ENCODE results near the gene MAML3.

The MAML3 gene

GRCh38 chr4:139802931-139803330, 351.1 kb downstream of the MAML3 start:
- TF ChIP-seq, protein P1, sequence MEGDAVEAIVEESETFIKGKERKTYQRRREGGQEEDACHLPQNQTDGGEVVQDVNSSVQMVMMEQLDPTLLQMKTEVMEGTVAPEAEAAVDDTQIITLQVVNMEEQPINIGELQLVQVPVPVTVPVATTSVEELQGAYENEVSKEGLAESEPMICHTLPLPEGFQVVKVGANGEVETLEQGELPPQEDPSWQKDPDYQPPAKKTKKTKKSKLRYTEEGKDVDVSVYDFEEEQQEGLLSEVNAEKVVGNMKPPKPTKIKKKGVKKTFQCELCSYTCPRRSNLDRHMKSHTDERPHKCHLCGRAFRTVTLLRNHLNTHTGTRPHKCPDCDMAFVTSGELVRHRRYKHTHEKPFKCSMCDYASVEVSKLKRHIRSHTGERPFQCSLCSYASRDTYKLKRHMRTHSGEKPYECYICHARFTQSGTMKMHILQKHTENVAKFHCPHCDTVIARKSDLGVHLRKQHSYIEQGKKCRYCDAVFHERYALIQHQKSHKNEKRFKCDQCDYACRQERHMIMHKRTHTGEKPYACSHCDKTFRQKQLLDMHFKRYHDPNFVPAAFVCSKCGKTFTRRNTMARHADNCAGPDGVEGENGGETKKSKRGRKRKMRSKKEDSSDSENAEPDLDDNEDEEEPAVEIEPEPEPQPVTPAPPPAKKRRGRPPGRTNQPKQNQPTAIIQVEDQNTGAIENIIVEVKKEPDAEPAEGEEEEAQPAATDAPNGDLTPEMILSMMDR (conservative IDR thresholded peaks at IDR 0.05; ENCODE audit: low read depth, low read length): no peak
- no peak overlapping the region for H3K4me3 ChIP-seq (ENCODE audit: low read depth, low read length)
- DNase-seq (ENCODE audit: low read depth): no peak

DNA sequence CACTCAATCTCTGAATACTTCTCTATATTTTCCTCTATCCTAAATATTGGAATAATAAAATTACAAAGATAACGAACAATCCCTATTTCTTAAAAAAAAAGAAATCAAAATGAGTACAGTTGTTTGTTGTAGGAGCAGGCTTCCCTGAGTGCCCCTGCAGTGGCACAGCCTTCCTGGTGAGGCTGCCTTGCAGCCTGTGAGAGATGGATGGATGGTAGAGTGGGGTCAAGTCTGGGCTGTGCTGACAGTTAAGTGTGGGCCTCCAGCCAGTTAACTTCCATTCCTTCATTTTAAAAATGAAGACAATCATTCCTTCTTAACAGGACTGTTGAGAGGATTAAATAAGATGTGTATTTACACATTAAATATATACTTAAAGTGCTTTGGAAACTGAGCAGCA, 351.5 kb downstream of the MAML3 start:
- no peak for DNase-seq (ENCODE audit: low read depth)
- H3K4me3 ChIP-seq (ENCODE audit: low read depth, low read length): no peak overlapping the region
- TF ChIP-seq, protein P1 (conservative IDR thresholded peaks at IDR 0.05; ENCODE audit: low read depth, low read length): no peak

DNA sequence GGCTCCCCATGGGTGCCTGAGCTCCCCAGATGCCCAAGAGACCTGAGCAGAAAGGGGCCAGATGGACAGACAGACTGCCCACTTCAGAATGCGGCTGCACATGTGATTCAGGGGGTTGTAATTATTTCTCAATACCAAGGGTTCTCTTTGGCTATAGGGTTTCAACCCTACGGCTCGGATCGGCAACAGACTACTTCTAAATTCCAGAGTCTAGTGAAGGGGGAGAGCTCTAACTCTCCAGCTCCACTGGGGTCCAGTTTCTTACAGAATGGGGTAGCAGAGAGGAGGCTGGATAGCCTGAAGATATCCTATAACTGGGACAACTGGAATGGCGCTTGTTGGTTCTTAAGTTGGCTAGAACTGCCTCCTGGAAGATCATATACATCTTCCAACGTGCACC, 352.1 kb downstream of the MAML3 start:
- no peak for DNase-seq (ENCODE audit: low read depth)
- TF ChIP-seq, protein P1 (conservative IDR thresholded peaks at IDR 0.05; ENCODE audit: low read depth, low read length): no peak
- H3K4me3 ChIP-seq (ENCODE audit: low read depth, low read length): no peak overlapping the region

GRCh38 chr4:139800082-139800481, 353.9 kb downstream of the MAML3 start:
- no peak overlapping the region for H3K4me3 ChIP-seq (ENCODE audit: low read depth, low read length)
- TF ChIP-seq, protein P1 (conservative IDR thresholded peaks at IDR 0.05; ENCODE audit: low read depth, low read length): no peak
- no peak for DNase-seq (ENCODE audit: low read depth)

GRCh38 chr4:139799615-139800014, 354.4 kb downstream of the MAML3 start:
- no peak overlapping the region for H3K4me3 ChIP-seq (ENCODE audit: low read depth, low read length)
- DNase-seq (ENCODE audit: low read depth): no peak
- TF ChIP-seq, protein P1 (conservative IDR thresholded peaks at IDR 0.05; ENCODE audit: low read depth, low read length): no peak

DNA sequence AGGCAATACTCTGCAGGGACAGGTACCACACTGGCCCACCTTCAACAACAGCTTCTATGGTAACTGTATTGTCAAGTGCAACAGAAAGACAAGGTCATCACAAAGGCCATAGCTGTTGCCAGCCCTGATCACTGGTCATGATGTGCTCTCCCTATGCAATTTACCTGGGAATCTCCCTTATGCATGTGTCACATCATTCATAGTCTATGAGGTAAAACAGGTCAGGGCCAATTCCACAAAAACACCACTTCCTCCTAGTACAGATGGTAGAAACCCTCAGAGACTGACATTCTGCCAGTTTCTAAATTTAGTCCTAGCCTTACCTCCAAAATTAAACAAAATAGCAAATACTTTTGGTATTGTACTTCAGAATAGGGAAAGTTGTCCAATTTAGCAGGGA, 355.5 kb downstream of the MAML3 start:
- TF ChIP-seq, protein P1 (conservative IDR thresholded peaks at IDR 0.05; ENCODE audit: low read depth, low read length): no peak
- DNase-seq (ENCODE audit: low read depth): no peak
- H3K4me3 ChIP-seq (ENCODE audit: low read depth, low read length): no peak overlapping the region

DNA sequence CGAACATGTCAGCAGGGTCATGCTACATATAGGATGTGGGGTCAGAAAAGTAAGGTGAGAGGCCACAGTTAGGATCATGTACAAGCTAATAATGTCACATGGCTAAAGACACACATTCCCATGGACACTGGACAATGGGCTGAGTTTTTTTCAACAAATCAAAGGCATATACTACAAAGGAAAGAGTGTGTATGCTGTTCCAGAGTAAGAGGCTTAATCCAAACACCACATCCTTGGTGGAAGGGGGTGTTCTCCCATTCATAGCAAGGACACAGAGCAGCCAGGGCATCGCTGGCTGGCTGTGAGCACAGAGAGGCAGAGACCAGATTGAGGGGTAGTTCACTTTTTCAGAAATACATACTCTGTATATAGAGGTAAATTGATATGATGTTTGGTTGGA, 356.7 kb downstream of the MAML3 start:
- no peak overlapping the region for H3K4me3 ChIP-seq (ENCODE audit: low read depth, low read length)
- TF ChIP-seq, protein P1 (conservative IDR thresholded peaks at IDR 0.05; ENCODE audit: low read depth, low read length): no peak
- DNase-seq (ENCODE audit: low read depth): no peak
